IMR-90 (cell line): ENCODE results near the gene OSBPL6.

Experiments
- CHD1 ChIP-seq: IDR thresholded peaks from 2 replicates; pipeline ENCODE4 v1.6.1; 2012; ENCODE audit warnings: low read depth, low read length, improper control_type of control experiment
- FOS ChIP-seq: fragments of 150-350 bp; IDR thresholded peaks from 2 replicates; pipeline ENCODE4 v1.6.1; 2016; ENCODE audit warnings: low read depth, low read length
- MXI1 ChIP-seq: IDR thresholded peaks from 2 replicates; pipeline ENCODE4 v1.6.1; 2012; ENCODE audit warnings: low read depth, mild to moderate bottlenecking, low read length, moderate library complexity, borderline replicate concordance
- POLR2A ChIP-seq: IDR thresholded peaks from 2 replicates; pipeline ENCODE4 v1.6.1; 2012; ENCODE audit warnings: mild to moderate bottlenecking, low read depth, low read length
- RFX5 ChIP-seq: IDR thresholded peaks from 2 replicates; pipeline ENCODE4 v1.8.0; 2012; ENCODE audit warnings: low read depth, mild to moderate bottlenecking, low read length, moderate library complexity
- TF ChIP-seq, protein P1 (sequence below): conservative IDR thresholded peaks from 2 replicates; pipeline ENCODE4 v1.5.1; 2012; ENCODE audit warnings: mild to moderate bottlenecking, low read depth, low read length, improper control_type of control experiment
- TF ChIP-seq, protein P2 (sequence below): fragments of 150-350 bp; IDR thresholded peaks from 2 replicates; pipeline ENCODE4 v1.6.1; 2016; ENCODE audit warnings: low read depth, mild to moderate bottlenecking, low read length, moderate library complexity, borderline replicate concordance

DNA sequence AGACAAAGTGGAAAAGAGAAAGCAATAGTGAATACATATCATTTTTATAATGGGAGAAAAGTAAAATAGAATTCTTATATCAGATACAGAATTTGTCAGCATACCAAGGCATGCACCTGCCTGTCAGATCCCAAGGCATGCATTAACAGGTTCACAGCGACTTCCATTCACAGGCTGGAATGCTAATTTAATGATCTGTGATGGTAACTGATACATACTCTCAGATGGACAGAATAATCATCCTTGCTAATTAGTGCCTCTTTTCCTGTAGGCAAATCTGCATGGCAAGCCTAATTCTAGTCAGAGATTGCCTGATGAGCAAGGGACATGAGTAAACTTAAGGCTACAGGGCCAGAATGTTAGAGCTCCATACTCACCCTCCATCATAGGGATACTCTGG, 180.6 kb downstream of the OSBPL6 start:
- TF ChIP-seq POLR2A (no peak), RFX5 (no peak), FOS (no peak), MXI1 (no peak), CHD1 (no peak)
- TF ChIP-seq, protein P1, sequence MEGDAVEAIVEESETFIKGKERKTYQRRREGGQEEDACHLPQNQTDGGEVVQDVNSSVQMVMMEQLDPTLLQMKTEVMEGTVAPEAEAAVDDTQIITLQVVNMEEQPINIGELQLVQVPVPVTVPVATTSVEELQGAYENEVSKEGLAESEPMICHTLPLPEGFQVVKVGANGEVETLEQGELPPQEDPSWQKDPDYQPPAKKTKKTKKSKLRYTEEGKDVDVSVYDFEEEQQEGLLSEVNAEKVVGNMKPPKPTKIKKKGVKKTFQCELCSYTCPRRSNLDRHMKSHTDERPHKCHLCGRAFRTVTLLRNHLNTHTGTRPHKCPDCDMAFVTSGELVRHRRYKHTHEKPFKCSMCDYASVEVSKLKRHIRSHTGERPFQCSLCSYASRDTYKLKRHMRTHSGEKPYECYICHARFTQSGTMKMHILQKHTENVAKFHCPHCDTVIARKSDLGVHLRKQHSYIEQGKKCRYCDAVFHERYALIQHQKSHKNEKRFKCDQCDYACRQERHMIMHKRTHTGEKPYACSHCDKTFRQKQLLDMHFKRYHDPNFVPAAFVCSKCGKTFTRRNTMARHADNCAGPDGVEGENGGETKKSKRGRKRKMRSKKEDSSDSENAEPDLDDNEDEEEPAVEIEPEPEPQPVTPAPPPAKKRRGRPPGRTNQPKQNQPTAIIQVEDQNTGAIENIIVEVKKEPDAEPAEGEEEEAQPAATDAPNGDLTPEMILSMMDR, result no peak
- TF ChIP-seq, protein P2, sequence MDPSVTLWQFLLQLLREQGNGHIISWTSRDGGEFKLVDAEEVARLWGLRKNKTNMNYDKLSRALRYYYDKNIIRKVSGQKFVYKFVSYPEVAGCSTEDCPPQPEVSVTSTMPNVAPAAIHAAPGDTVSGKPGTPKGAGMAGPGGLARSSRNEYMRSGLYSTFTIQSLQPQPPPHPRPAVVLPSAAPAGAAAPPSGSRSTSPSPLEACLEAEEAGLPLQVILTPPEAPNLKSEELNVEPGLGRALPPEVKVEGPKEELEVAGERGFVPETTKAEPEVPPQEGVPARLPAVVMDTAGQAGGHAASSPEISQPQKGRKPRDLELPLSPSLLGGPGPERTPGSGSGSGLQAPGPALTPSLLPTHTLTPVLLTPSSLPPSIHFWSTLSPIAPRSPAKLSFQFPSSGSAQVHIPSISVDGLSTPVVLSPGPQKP, result no peak
